H9 (cell line): Measurements from ENCODE around the gene ZNF646. TPM values are rescaled to one million over a fixed set of nuclear protein-coding genes. Genes with fewer than 3 reads are reported as not detected.

Source experiments
- DNase-seq: peaks from one replicate; pipeline ENCODE4 v3.0.0-alpha.2; 2017
- H2AFZ ChIP-seq: one replicate; pipeline ENCODE4 v1.6.1; 2013; ENCODE audit warnings: mild to moderate bottlenecking, low read length, control low read depth, moderate library complexity
- H2AK5ac ChIP-seq: 2 replicates; pipeline ENCODE4 v1.6.1; 2013; ENCODE audit warnings: low read length, control low read depth, mixed read lengths; ENCODE audit not compliant: insufficient read length
- H2BK120ac ChIP-seq: one replicate; pipeline ENCODE4 v1.6.1; 2013; ENCODE audit warnings: low read depth, mild to moderate bottlenecking, low read length, control low read depth, inconsistent platforms; ENCODE audit not compliant: poor library complexity, severe bottlenecking
- H2BK12ac ChIP-seq: 2 replicates; pipeline ENCODE4 v1.6.1; 2013; ENCODE audit warnings: low read length, control low read depth, mixed read lengths, low read depth; ENCODE audit not compliant: insufficient read length
- H2BK15ac ChIP-seq: 2 replicates; pipeline ENCODE4 v1.6.1; 2013; ENCODE audit warnings: low read depth, low read length, control low read depth
- H2BK20ac ChIP-seq: one replicate; pipeline ENCODE4 v1.6.1; 2013; ENCODE audit warnings: low read depth, mild to moderate bottlenecking, low read length, control low read depth, inconsistent platforms; ENCODE audit not compliant: poor library complexity, severe bottlenecking
- H2BK5ac ChIP-seq: 2 replicates; pipeline ENCODE4 v1.6.1; 2013; ENCODE audit warnings: low read length, control low read depth, mixed read lengths; ENCODE audit not compliant: insufficient read length
- H3K14ac ChIP-seq: 2 replicates; pipeline ENCODE4 v1.6.1; 2013; ENCODE audit warnings: low read length, control low read depth; ENCODE audit not compliant: insufficient read depth
- H3K18ac ChIP-seq: 2 replicates; pipeline ENCODE4 v1.6.1; 2013; ENCODE audit warnings: low read depth, mild to moderate bottlenecking, mixed read lengths, low read length, control low read depth; ENCODE audit not compliant: insufficient read length
- H3K23ac ChIP-seq: 2 replicates; pipeline ENCODE4 v1.6.1; 2013; ENCODE audit warnings: low read length, control low read depth, mixed read lengths, low read depth; ENCODE audit not compliant: insufficient read length
- H3K23me2 ChIP-seq: 2 replicates; pipeline ENCODE4 v1.6.1; 2013; ENCODE audit warnings: low read depth, mild to moderate bottlenecking, mixed read lengths, low read length, control low read depth; ENCODE audit not compliant: insufficient read length, poor library complexity, severe bottlenecking
- H3K27ac ChIP-seq: 2 replicates; pipeline ENCODE4 v1.5.1; 2013; ENCODE audit warnings: low read length, control low read depth, mixed read lengths, low read depth; ENCODE audit not compliant: insufficient read length
- H3K27me3 ChIP-seq: 2 replicates; pipeline ENCODE4 v1.6.1; 2013; ENCODE audit warnings: low read length, control low read depth, inconsistent platforms; ENCODE audit not compliant: insufficient read depth
- H3K4ac ChIP-seq: 2 replicates; pipeline ENCODE4 v1.6.1; 2013; ENCODE audit warnings: low read depth, mild to moderate bottlenecking, control low read depth, inconsistent platforms, low read length, moderate library complexity
- H3K4me1 ChIP-seq: 2 replicates; pipeline ENCODE4 v1.6.1; 2013; ENCODE audit warnings: low read length, control low read depth, inconsistent platforms; ENCODE audit not compliant: insufficient read depth
- H3K4me2 ChIP-seq: 2 replicates; pipeline ENCODE4 v1.6.1; 2013; ENCODE audit warnings: low read length, control low read depth, mixed read lengths; ENCODE audit not compliant: insufficient read length, insufficient read depth
- H3K56ac ChIP-seq: 2 replicates; pipeline ENCODE4 v1.6.1; 2013; ENCODE audit warnings: low read depth, mild to moderate bottlenecking, mixed read lengths, low read length, control low read depth; ENCODE audit not compliant: insufficient read length
- H3K79me1 ChIP-seq: 2 replicates; pipeline ENCODE4 v1.6.1; 2013; ENCODE audit warnings: low read depth, mild to moderate bottlenecking, moderate library complexity, low read length, control low read depth, inconsistent platforms; ENCODE audit not compliant: insufficient read depth, poor library complexity, severe bottlenecking
- H3K79me2 ChIP-seq: 2 replicates; pipeline ENCODE4 v1.6.1; 2013; ENCODE audit warnings: low read length, control low read depth, inconsistent platforms; ENCODE audit not compliant: insufficient read depth
- H3K9ac ChIP-seq: 2 replicates; pipeline ENCODE4 v1.6.1; 2013; ENCODE audit warnings: low read length, control low read depth, mixed read lengths; ENCODE audit not compliant: insufficient read length; ENCODE audit errors: extremely low read depth
- H3K9me3 ChIP-seq: one replicate; pipeline ENCODE4 v1.6.1; 2013; ENCODE audit warnings: low read depth, low read length, inconsistent platforms; ENCODE audit not compliant: control insufficient read depth
- H3T11ph ChIP-seq: one replicate; pipeline ENCODE4 v1.6.1; 2013; ENCODE audit warnings: mild to moderate bottlenecking, low read length, control low read depth, inconsistent platforms
- H4K20me1 ChIP-seq: one replicate; pipeline ENCODE4 v1.6.1; 2013; ENCODE audit not compliant: control insufficient read depth, insufficient read length, insufficient read depth
- H4K5ac ChIP-seq: 2 replicates; pipeline ENCODE4 v1.6.1; 2013; ENCODE audit warnings: low read depth, mild to moderate bottlenecking, mixed read lengths, low read length, control low read depth; ENCODE audit not compliant: insufficient read length
- H4K8ac ChIP-seq: replicated peaks from 2 replicates; pipeline ENCODE4 v1.6.1; 2013; ENCODE audit warnings: low read length, control low read depth, mixed read lengths, low read depth; ENCODE audit not compliant: insufficient read length
- H4K91ac ChIP-seq: 2 replicates; pipeline ENCODE4 v1.6.1; 2013; ENCODE audit warnings: low read depth, mild to moderate bottlenecking, moderate library complexity, mixed read lengths, low read length, control low read depth; ENCODE audit not compliant: insufficient read length
- H3K27ac Mint-ChIP-seq, 3 experiments: 2 replicates in 2 of 3; 3 replicates in 1 of 3; pipeline ENCODE4 v1.8.0; 2020 to 2021; ENCODE audit warnings: mixed read lengths in 3 of 3, mild to moderate bottlenecking in 1 of 3, moderate library complexity in 1 of 3
- H3K27me3 Mint-ChIP-seq: 2 replicates; pipeline ENCODE4 v1.8.0; 2021; ENCODE audit warnings: low read depth, mild to moderate bottlenecking, moderate library complexity, mixed read lengths
- H3K36me3 Mint-ChIP-seq, 3 experiments: 2 replicates in 2 of 3; 3 replicates in 1 of 3; pipeline ENCODE4 v1.8.0; 2020 to 2021; ENCODE audit warnings: low read depth in 3 of 3, mixed read lengths in 3 of 3; ENCODE audit not compliant: insufficient read depth in 1 of 3
- H3K4me1 Mint-ChIP-seq, 2 experiments: 2 replicates each; pipeline ENCODE4 v1.8.0; 2020; ENCODE audit warnings: mixed read lengths in 2 of 2
- H3K4me3 Mint-ChIP-seq, 2 experiments: 2 replicates in 1 of 2; 3 replicates in 1 of 2; pipeline ENCODE4 v1.8.0; 2020 to 2021; ENCODE audit warnings: mild to moderate bottlenecking in 2 of 2, mixed read lengths in 2 of 2, moderate library complexity in 1 of 2
- H3K9me3 Mint-ChIP-seq, 2 experiments: 2 replicates in 1 of 2; 3 replicates in 1 of 2; pipeline ENCODE4 v1.8.0; 2020; ENCODE audit warnings: mild to moderate bottlenecking in 2 of 2, mixed read lengths in 2 of 2, moderate library complexity in 1 of 2
- WGBS: extraction: QIAGEN DNeasy Blood & Tissue Kit; methylation state at CpG from one replicate; pipeline ENCODE4 v1.1.7; 2013; ENCODE audit warnings: missing lambda C conversion rate, low lambda C conversion rate, mixed read lengths; ENCODE audit not compliant: insufficient read length; ENCODE audit errors: extremely low coverage; 5-methylcytosine and 5-hydroxymethylcytosine counted together
- total RNA-seq: library from RNA; stranded (reverse); gene quantifications from 2 replicates; pipeline ENCODE4 v1.2.1, GENCODE V29; 2021
- TF ChIP-seq, protein P1 (sequence below): fragments of 200-600 bp; sonication (generic); conservative IDR thresholded peaks from 3 replicates; pipeline ENCODE4 v1.8.0; 2021; ENCODE audit warnings: antibody characterized with exemption, mild to moderate bottlenecking

ZNF646 gene
- total RNA-seq, 1 experiment from 2014 or later: 29.2 TPM

DNA sequence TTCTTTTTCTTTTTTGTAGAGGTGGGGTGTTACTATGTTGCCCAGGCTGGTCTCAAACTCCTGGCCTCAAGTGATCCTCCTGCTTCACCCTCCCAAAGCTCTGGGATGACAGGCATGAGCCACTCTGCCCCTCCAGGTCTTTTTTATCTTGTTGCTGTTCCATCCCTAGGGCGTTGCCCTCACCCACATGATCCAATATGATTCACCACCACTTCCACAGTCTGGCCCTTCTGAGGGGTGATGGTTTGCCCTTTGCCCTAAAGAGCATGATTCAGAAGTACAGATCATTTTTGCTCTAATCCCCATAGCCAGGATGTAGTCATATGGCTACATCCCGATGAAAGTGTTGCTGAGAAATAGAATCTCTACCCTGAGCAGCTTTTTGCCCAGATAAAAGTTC lies 22.1 kb upstream of the ZNF646 start:
- Histone ChIP-seq H3K23ac (no peak overlapping the region), H2BK15ac (no peak overlapping the region), H3K4me2 (no peak overlapping the region), H2BK120ac (no peak overlapping the region), H2BK20ac (peak overlapping the region; percentile 1), H3K56ac (no peak overlapping the region), H3K9me3 (no peaks in the 10 kb centered on the region), H3T11ph (no peak overlapping the region), H4K91ac (no peak overlapping the region), H3K4me1 (no peaks in the 10 kb centered on the region), H3K18ac (no peak overlapping the region), H3K27ac (no peak overlapping the region), H4K8ac (no peak overlapping the region), H3K14ac (no peak overlapping the region), H3K4ac (no peak overlapping the region), H3K9ac (no peak overlapping the region), H2AK5ac (no peak overlapping the region), H3K79me1 (no peaks in the 10 kb centered on the region), H3K79me2 (no peaks in the 10 kb centered on the region), H2AFZ (no peak overlapping the region), H3K23me2 (no peaks in the 10 kb centered on the region), H3K27me3 (no peaks in the 10 kb centered on the region), H2BK12ac (no peak overlapping the region), H4K5ac (no peak overlapping the region), H2BK5ac (no peak overlapping the region), H4K20me1 (no peaks in the 10 kb centered on the region)
- H3K27ac Mint-ChIP-seq: no peak overlapping the region
- H3K9me3 Mint-ChIP-seq: no peaks in the 10 kb centered on the region
- no peaks in the 10 kb centered on the region; a peak in 1 of 7 replicates for H3K36me3 Mint-ChIP-seq
- no peak for DNase-seq
- H3K4me3 Mint-ChIP-seq: no peak overlapping the region
- H3K27me3 Mint-ChIP-seq: peaks cover 6% of the 10 kb centered on the region
- no CpG with 5 or more reads among the region's 2 CpGs for WGBS
- H3K4me1 Mint-ChIP-seq: peaks cover 18 to 30% of the 10 kb centered on the region in 2 experiments
- TF ChIP-seq, protein P1, sequence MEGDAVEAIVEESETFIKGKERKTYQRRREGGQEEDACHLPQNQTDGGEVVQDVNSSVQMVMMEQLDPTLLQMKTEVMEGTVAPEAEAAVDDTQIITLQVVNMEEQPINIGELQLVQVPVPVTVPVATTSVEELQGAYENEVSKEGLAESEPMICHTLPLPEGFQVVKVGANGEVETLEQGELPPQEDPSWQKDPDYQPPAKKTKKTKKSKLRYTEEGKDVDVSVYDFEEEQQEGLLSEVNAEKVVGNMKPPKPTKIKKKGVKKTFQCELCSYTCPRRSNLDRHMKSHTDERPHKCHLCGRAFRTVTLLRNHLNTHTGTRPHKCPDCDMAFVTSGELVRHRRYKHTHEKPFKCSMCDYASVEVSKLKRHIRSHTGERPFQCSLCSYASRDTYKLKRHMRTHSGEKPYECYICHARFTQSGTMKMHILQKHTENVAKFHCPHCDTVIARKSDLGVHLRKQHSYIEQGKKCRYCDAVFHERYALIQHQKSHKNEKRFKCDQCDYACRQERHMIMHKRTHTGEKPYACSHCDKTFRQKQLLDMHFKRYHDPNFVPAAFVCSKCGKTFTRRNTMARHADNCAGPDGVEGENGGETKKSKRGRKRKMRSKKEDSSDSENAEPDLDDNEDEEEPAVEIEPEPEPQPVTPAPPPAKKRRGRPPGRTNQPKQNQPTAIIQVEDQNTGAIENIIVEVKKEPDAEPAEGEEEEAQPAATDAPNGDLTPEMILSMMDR: no peak
